ENCODE data around the gene SMOC1.
A peak's percentile ranks its signal among the peaks of the same experiment; 100 is the strongest.

The SMOC1 gene, protein sequence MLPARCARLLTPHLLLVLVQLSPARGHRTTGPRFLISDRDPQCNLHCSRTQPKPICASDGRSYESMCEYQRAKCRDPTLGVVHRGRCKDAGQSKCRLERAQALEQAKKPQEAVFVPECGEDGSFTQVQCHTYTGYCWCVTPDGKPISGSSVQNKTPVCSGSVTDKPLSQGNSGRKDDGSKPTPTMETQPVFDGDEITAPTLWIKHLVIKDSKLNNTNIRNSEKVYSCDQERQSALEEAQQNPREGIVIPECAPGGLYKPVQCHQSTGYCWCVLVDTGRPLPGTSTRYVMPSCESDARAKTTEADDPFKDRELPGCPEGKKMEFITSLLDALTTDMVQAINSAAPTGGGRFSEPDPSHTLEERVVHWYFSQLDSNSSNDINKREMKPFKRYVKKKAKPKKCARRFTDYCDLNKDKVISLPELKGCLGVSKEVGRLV

DNA sequence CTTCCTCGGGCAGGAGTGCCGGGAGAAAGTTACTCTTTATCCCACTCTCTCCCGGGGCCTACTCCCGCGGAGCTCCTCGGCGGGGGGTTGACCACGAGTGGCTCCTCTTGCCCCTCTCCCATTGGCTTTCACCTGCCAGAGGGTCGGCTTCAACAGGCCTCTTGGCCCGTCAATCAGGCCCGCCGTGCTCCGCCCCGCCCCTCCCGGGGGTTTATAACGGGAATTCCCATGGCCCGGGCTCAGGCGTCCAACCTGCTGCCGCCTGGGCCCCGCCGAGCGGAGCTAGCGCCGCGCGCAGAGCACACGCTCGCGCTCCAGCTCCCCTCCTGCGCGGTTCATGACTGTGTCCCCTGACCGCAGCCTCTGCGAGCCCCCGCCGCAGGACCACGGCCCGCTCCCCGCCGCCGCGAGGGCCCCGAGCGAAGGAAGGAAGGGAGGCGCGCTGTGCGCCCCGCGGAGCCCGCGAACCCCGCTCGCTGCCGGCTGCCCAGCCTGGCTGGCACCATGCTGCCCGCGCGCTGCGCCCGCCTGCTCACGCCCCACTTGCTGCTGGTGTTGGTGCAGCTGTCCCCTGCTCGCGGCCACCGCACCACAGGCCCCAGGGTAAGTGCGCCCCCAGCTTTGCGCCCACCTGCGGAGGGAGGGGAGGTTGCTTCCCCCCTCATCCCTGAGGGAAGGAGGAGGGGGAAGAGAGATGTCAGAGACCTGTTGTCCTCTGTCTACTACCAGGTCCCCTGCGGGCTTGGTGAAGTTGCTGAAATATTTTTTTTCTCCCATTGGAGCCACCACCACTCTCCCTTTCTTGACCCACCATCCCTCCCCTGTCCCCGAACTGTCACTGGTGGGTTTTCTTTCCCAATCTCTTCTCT is at the start of gene SMOC1:
Gene SMOC1 (plus strand): TSS at position 242 of the 869 bp plus-strand sequence. CDS start 263 bp downstream, at position 505.
- DNase-seq, result peak; percentile 92 to 93

DNA sequence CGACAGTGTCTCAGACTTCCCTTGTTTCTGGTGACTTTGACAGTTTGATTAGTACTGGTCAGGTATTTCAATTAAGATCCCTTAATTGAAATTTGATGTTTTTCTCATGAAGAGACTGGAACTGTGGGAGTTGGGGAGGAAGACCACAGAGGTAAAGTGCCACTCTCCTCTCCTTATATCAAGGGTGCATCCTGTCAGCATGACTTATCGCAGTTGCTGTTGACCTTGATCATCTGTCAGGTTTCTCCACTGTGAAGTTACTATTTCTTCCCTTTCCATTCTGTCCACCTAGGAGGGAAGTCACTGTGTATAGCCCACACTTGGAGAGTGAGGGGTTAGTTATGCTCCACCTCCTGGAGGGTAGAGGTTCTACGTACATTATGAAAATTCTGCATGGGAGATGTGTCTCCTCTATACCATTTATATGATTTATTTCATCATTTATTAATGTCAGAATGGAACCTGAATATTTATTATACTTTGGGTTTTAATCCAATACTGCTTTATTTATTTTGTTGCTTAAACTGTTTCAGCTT is 40.3 kb upstream of the SMOC1 start:
- DNase-seq, result no peak

GRCh38 chr14:69839661-69840060 is 39.6 kb upstream of the SMOC1 start:
- DNase-seq, result no peak

GRCh38 chr14:69841656-69842055 is 37.6 kb upstream of the SMOC1 start:
- peak; percentile 83 to 96 for DNase-seq

DNA sequence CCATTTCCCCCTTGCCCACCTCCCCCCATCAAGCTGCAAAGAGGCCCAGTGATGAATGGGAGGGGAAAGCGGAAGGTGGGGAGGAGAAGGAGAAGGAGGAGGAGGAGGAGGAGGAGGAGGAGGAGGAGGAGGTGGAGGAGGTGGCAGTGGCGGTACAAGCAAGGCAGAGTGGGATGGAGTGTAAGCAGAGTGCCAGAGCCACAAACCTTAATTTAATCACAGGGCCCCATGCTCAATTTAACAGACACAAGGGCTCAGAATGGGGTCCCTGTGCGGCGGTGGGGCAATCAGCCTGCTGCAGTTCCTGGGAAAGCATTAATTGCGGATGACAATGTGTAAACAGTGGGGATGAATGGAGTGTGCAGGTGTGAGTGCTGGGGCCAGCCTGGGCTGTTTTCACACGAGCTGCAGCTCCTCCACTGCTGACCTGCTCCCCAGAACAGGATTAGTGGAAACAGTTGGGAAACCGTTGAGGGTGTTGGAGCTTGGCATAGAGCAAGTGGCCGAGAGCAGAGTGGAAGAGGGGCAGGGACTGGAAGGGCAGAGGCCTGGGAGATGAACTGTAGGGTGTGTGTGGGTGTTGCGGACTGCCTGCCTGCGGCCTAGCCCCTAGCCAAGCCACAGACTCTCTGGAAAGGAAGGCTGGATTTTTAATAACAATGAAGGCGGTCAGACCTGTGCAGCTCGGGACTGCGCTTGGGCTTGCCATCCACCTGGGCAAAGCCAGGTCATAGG is 36.4 kb upstream of the SMOC1 start:
- DNase-seq, result peak; percentile 94 to 99

DNA sequence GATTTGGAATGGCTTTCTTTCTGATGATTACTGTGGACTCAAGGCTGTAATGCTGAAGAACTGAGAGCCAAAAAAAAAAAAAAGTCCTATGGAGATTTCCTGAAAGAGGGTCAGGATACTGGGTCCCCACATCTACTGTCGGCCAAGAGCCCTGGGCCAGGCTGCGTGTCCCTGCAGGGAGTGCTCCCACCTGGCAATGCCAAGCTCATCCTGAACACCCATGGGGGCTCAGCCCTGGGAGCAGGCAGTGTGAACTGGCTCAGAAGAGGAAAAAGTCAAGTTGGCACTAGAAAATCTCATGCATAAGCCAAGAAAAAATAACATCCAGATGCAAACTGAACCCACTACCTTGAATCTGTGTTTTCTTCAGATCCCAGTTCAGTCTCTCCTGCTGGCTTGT is 35.0 kb upstream of the SMOC1 start:
- no peak for DNase-seq

- DNase-seq, result no peak
Observed at GRCh38 chr14:69845050-69845581, 34.1 kb upstream of the SMOC1 start.

DNA sequence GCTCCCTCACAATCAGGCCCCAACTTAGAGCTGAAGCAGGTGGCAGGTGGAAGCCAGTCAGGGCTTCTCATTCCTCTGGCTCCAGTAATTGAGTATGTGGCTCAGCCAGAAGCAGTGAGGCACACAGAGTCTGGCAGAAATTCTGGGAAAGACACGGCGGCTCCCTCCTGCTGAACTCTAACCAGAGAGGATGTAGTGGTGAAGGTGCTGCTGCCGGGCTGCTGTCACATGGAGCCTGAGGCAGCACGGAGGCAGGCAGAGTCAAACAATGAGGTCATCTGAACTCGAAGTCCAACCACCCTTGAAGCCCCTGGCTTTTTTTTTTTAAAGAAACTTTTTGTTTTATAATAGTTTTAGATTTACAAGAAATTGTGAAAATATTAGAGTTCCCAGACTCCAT is 33.4 kb upstream of the SMOC1 start:
- peak; percentile 12 to 61 for DNase-seq

- no peak for DNase-seq
Observed at GRCh38 chr14:69848156-69848555, 31.1 kb upstream of the SMOC1 start.

- DNase-seq, result peak in 1 of 2 experiments; percentile 57
Observed at GRCh38 chr14:69848903-69849391, 30.3 kb upstream of the SMOC1 start.

DNA sequence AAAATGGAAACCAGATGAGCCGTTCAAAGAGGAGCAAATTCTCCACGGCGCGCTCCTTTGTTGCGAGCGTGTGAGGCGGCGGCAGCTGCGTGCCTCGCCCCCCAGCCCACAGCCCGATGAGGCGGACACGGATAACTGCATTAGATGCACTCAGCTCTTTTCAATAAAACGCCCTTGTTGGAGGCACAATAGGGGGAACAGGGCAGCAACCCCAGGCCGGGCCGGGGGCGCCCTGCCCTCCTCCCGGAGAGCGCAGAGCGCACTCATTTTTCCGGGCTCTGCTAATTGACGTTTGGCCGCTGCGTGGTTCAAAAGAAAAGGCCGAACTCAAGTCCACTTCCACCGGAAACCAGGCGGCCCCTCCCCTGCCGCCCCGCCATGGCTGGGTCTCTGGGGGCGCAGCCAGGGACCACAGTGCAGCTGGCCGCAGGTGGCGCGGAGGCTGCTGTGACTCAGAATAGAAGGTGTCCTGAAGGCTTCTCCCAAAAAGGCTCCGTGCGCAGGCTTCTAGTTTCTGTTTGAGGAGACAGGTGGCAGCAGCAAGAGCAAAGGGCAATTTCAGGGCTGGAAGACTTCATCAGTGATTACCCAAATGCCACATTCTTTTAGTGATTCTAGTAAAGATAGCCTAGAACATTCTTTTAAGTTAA is 29.0 kb upstream of the SMOC1 start:
- no peak for DNase-seq

- no peak for DNase-seq
Observed at GRCh38 chr14:69850736-69851112, 28.5 kb upstream of the SMOC1 start.

GRCh38 chr14:69852531-69853321 is 26.5 kb upstream of the SMOC1 start:
- no peak for DNase-seq

GRCh38 chr14:69853774-69854173 is 25.4 kb upstream of the SMOC1 start:
- DNase-seq, result no peak

GRCh38 chr14:69854598-69854997 is 24.6 kb upstream of the SMOC1 start:
- DNase-seq, result no peak

DNA sequence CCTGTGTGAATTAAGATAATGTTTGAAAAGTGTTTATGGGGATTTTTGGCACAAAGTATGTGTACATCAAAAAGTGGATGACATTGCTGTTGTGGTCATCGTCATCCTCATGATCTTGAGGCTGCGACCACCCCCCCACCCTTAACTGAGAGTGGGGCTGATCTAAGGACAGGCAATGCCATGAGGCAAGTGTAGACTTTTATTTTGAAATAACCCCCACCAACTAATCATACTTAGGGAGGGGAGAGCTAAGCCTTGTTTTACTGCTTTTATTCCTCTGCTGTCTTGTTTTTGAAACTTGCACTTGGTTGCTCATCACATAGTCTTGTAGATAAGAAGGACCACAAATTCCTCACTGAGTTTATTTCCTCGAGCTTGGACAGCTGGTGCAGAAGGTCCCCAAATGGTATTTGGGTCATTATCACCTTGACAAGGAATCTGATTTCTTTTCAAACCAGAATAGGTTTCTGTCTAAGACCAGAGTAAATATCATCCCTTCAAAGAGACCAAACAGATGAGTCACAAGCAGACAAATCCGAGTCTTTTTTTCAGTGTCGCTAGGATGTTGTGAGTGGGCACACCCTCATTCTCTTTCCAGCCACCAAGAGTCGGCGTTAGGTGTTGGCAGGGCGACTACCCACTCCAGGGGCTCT is 23.9 kb upstream of the SMOC1 start:
- no peak for DNase-seq

GRCh38 chr14:69858801-69859200 is 20.4 kb upstream of the SMOC1 start:
- DNase-seq, result no peak

GRCh38 chr14:69859591-69859990 is 19.6 kb upstream of the SMOC1 start:
- DNase-seq, result no peak

GRCh38 chr14:69860221-69860620 is 19.0 kb upstream of the SMOC1 start:
- no peak for DNase-seq

DNA sequence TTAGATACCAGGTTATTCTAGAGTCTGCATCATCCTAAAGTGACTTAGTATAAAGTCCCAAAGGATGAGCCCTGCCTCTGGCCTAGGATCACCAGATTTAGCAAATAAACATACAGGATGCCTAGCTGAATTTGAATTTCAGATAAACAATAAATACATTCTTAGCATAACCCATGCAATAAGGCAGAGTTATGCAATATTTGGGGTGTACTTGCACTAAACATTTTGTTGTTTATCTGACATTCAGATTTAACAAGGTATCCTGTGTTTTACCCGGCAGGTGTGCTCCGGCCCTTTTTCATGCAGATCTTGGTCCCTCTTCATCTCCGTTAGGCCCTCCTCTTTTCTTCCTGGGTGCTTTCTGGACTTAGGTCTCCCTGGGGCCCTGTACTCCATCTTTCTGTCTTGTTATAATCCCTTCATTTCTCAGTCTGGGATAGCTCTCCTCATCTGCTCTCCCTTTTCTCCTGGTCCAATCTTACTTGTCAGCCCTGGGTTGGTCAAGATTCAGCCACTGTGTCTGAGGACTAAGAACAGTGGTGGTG is 18.1 kb upstream of the SMOC1 start:
- DNase-seq, result no peak

Data from NCI-H2081 (cell line).